Measurements from ENCODE around the gene CDH5. TPM values are rescaled to one million over a fixed set of nuclear protein-coding genes. Genes with fewer than 3 reads are reported as not detected.

Gene CDH5
- total RNA-seq, 1 experiment from 2014 or later: 0.25 TPM

- no peaks in the 10 kb centered on the region for H3K4me1 Mint-ChIP-seq (ENCODE audit: low read depth, unreplicated experiment)
- no peaks in the 10 kb centered on the region for H3K36me3 Mint-ChIP-seq (ENCODE audit: insufficient read depth, unreplicated experiment)
- Histone ChIP-seq H3K4me3 (ENCODE audit: low read depth, low read length) (no peak overlapping the region), H3K27me3 (replicated peaks; ENCODE audit: control insufficient read depth, insufficient read depth, low read length) (no peaks in the 10 kb centered on the region), H3K4me1 (no peaks in the 10 kb centered on the region), H3K9me3 (peaks cover 4% of the 10 kb centered on the region; the same call in 1 of the 2 replicates), H3K36me3 (ENCODE audit: control insufficient read depth, insufficient read depth, low read length) (no peaks in the 10 kb centered on the region)
- H3K27ac Mint-ChIP-seq (ENCODE audit: unreplicated experiment): no peak overlapping the region
- DNase-seq: no peak
- H3K4me3 Mint-ChIP-seq (ENCODE audit: unreplicated experiment): no peak overlapping the region
- CTCF ChIA-PET: no interaction called here
- intact Hi-C loops (cut with micrococcal nuclease; ENCODE audit: unreplicated experiment): no loop called here
- H3K27me3 Mint-ChIP-seq (ENCODE audit: insufficient read depth, unreplicated experiment): peaks cover 9% of the 10 kb centered on the region
- POLR2A ChIA-PET: no interaction called here
- TF ChIP-seq CTCF (IDR thresholded peaks at IDR 0.05; ENCODE audit: insufficient read depth in 1 of 2, low read depth in 1 of 2, low read length in 1 of 2, severe bottlenecking in 1 of 2, unreplicated experiment in 1 of 2): no peak
- no peaks in the 10 kb centered on the region for H3K9me3 Mint-ChIP-seq (ENCODE audit: unreplicated experiment)
- no TSS peak for BruUV-seq (replicated peaks)
These were observed 35.1 kb downstream of the CDH5 start for GRCh38 chr16:66401610-66402009.

- no peaks in the 10 kb centered on the region for H3K27me3 ChIP-seq (replicated peaks; ENCODE audit: control insufficient read depth, insufficient read depth, low read length)
- CTCF ChIA-PET: no interaction called here
- Mint-ChIP-seq H3K27ac (ENCODE audit: unreplicated experiment) (no peak overlapping the region), H3K4me3 (ENCODE audit: unreplicated experiment) (no peak overlapping the region), H3K9me3 (ENCODE audit: unreplicated experiment) (no peaks in the 10 kb centered on the region), H3K27me3 (ENCODE audit: insufficient read depth, unreplicated experiment) (peaks cover 9% of the 10 kb centered on the region), H3K36me3 (ENCODE audit: insufficient read depth, unreplicated experiment) (no peaks in the 10 kb centered on the region), H3K4me1 (ENCODE audit: low read depth, unreplicated experiment) (no peaks in the 10 kb centered on the region)
- no peaks in the 10 kb centered on the region for H3K36me3 ChIP-seq (ENCODE audit: control insufficient read depth, insufficient read depth, low read length)
- POLR2A ChIA-PET: no interaction called here
- intact Hi-C loops (cut with micrococcal nuclease; ENCODE audit: unreplicated experiment): no loop called here
- no peak overlapping the region for H3K4me3 ChIP-seq (ENCODE audit: low read depth, low read length)
- TF ChIP-seq CTCF (IDR thresholded peaks at IDR 0.05; ENCODE audit: insufficient read depth in 1 of 2, low read depth in 1 of 2, low read length in 1 of 2, severe bottlenecking in 1 of 2, unreplicated experiment in 1 of 2): no peak
- 0 out of 2 replicates have a peak, but pooled peaks cover 4% of the 10 kb centered on the region for H3K4me1 ChIP-seq
- H3K9me3 ChIP-seq: peaks cover 4% of the 10 kb centered on the region; the same call in 1 of the 2 replicates
- no peak for DNase-seq
- BruUV-seq (replicated peaks): no TSS peak
These were observed 35.7 kb downstream of the CDH5 start for GRCh38 chr16:66402166-66402565.

- intact Hi-C loops (cut with micrococcal nuclease; ENCODE audit: unreplicated experiment): no loop called here
- Histone ChIP-seq H3K9me3 (peaks cover 4% of the 10 kb centered on the region; the same call in 1 of the 2 replicates), H3K27me3 (replicated peaks; ENCODE audit: control insufficient read depth, insufficient read depth, low read length) (no peaks in the 10 kb centered on the region), H3K4me1 (0 out of 2 replicates have a peak, but pooled peaks cover 6% of the 10 kb centered on the region), H3K4me3 (ENCODE audit: low read depth, low read length) (no peak overlapping the region), H3K36me3 (ENCODE audit: control insufficient read depth, insufficient read depth, low read length) (no peaks in the 10 kb centered on the region)
- ChIA-PET POLR2A (no interaction called here), CTCF (no interaction called here)
- H3K4me1 Mint-ChIP-seq (ENCODE audit: low read depth, unreplicated experiment): no peaks in the 10 kb centered on the region
- peaks cover 8% of the 10 kb centered on the region for H3K27me3 Mint-ChIP-seq (ENCODE audit: insufficient read depth, unreplicated experiment)
- no peak for DNase-seq
- TF ChIP-seq CTCF (IDR thresholded peaks at IDR 0.05; ENCODE audit: insufficient read depth in 1 of 2, low read depth in 1 of 2, low read length in 1 of 2, severe bottlenecking in 1 of 2, unreplicated experiment in 1 of 2): no peak
- no TSS peak for BruUV-seq (replicated peaks)
- no peaks in the 10 kb centered on the region for H3K9me3 Mint-ChIP-seq (ENCODE audit: unreplicated experiment)
- no peak overlapping the region for H3K4me3 Mint-ChIP-seq (ENCODE audit: unreplicated experiment)
- no peaks in the 10 kb centered on the region for H3K36me3 Mint-ChIP-seq (ENCODE audit: insufficient read depth, unreplicated experiment)
- no peak overlapping the region for H3K27ac Mint-ChIP-seq (ENCODE audit: unreplicated experiment)
These were observed 36.2 kb downstream of the CDH5 start for GRCh38 chr16:66402591-66403230.
